Measurements from ENCODE around the gene ENOPH1.

ENOPH1 gene

GRCh38 chr4:82436130-82436529 lies 5.7 kb downstream of the ENOPH1 start:
- Histone ChIP-seq H3K27me3 (ENCODE audit: insufficient read depth, insufficient read length) (no peaks in the 10 kb centered on the region), H3K9me3 (ENCODE audit: insufficient read depth, low read length) (no peaks in the 10 kb centered on the region), H3K4me1 (ENCODE audit: insufficient read depth, insufficient read length) (no peaks in the 10 kb centered on the region), H3K36me3 (ENCODE audit: insufficient read depth, insufficient read length, low read length) (peaks cover 39% of the 10 kb centered on the region), H3K4me3 (ENCODE audit: insufficient read length, low read depth) (no peak overlapping the region), H3K9ac (ENCODE audit: insufficient read length, low read depth) (no peak overlapping the region)
- no peak for DNase-seq (ENCODE audit: low read depth, low spot score)
- TF ChIP-seq ZNF274 (IDR thresholded peaks at IDR 0.05; ENCODE audit: low read depth, low read length) (no peak), YY1 (IDR thresholded peaks at IDR 0.05; ENCODE audit: insufficient read depth, insufficient read length) (no peak), SUZ12 (IDR thresholded peaks at IDR 0.05; ENCODE audit: extremely low read depth, insufficient read depth, insufficient read length) (no peak)

GRCh38 chr4:82436780-82437179 lies 6.4 kb downstream of the ENOPH1 start:
- H3K9ac ChIP-seq (ENCODE audit: insufficient read length, low read depth): no peak overlapping the region
- peaks cover 36% of the 10 kb centered on the region for H3K36me3 ChIP-seq (ENCODE audit: insufficient read depth, insufficient read length, low read length)
- H3K4me1 ChIP-seq (ENCODE audit: insufficient read depth, insufficient read length): no peaks in the 10 kb centered on the region

DNA sequence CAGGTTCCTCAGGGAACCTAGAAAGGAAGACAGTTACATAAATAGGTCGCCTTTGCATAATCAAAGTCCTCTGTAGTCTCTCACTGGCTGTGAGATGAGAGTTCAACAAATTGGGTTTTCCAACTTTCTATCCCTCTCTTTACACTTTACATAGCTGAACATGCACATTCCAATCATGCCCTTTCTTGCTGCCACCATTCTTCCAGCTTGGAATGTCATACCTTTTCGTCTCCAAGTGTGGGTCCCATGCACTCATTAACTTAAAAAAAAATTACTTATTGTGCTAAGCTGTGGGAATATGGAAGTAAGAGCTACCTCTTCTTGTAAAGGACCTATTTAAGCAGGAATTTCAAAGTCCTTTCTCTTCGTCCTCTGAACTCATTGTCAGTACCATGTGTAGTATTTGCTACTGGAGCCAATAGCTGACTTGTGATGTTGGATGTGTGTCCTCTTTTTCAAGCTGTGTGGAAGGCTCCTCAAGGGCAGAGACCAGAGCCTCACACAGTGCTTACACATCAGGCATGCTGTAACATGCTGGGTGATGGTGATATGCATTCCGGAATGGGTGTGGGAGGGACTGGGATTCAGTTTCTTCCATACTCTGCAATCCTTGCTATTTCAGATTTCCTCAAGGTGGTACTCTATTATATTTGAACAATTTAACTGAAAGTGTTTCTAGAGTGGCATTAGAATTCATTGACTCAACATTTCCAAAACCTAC lies 7.1 kb downstream of the ENOPH1 start:
- TF ChIP-seq YY1 (IDR thresholded peaks at IDR 0.05; ENCODE audit: insufficient read depth, insufficient read length): no peak
- TF ChIP-seq SUZ12 (IDR thresholded peaks at IDR 0.05; ENCODE audit: extremely low read depth, insufficient read depth, insufficient read length): no peak
- no peak for TF ChIP-seq ZNF274 (IDR thresholded peaks at IDR 0.05; ENCODE audit: low read depth, low read length)
- Histone ChIP-seq H3K9ac (ENCODE audit: insufficient read length, low read depth) (no peak overlapping the region), H3K36me3 (ENCODE audit: insufficient read depth, insufficient read length, low read length) (peaks cover 32% of the 10 kb centered on the region), H3K4me3 (ENCODE audit: insufficient read length, low read depth) (no peak overlapping the region), H3K27me3 (ENCODE audit: insufficient read depth, insufficient read length) (no peaks in the 10 kb centered on the region), H3K4me1 (ENCODE audit: insufficient read depth, insufficient read length) (no peaks in the 10 kb centered on the region), H3K9me3 (ENCODE audit: insufficient read depth, low read length) (no peaks in the 10 kb centered on the region)
- DNase-seq (ENCODE audit: low read depth, low spot score): no peak

More at GRCh38 chr4:82436780-82437179, 6.4 kb downstream of the ENOPH1 start:
- Histone ChIP-seq H3K27me3 (ENCODE audit: insufficient read depth, insufficient read length) (no peaks in the 10 kb centered on the region), H3K9me3 (ENCODE audit: insufficient read depth, low read length) (no peaks in the 10 kb centered on the region), H3K4me3 (ENCODE audit: insufficient read length, low read depth) (no peak overlapping the region)
- no peak for DNase-seq (ENCODE audit: low read depth, low spot score)
- no peak for TF ChIP-seq YY1 (IDR thresholded peaks at IDR 0.05; ENCODE audit: insufficient read depth, insufficient read length)
- no peak for TF ChIP-seq SUZ12 (IDR thresholded peaks at IDR 0.05; ENCODE audit: extremely low read depth, insufficient read depth, insufficient read length)
- no peak for TF ChIP-seq ZNF274 (IDR thresholded peaks at IDR 0.05; ENCODE audit: low read depth, low read length)

GRCh38 chr4:82439088-82439487 lies 8.7 kb downstream of the ENOPH1 start:
- no peak overlapping the region for H3K9ac ChIP-seq (ENCODE audit: insufficient read length, low read depth)
- no peaks in the 10 kb centered on the region for H3K4me1 ChIP-seq (ENCODE audit: insufficient read depth, insufficient read length)
- H3K27me3 ChIP-seq (ENCODE audit: insufficient read depth, insufficient read length): no peaks in the 10 kb centered on the region
- no peak overlapping the region for H3K4me3 ChIP-seq (ENCODE audit: insufficient read length, low read depth)
- H3K9me3 ChIP-seq (ENCODE audit: insufficient read depth, low read length): no peaks in the 10 kb centered on the region
- no peak for DNase-seq (ENCODE audit: low read depth, low spot score)
- TF ChIP-seq ZNF274 (IDR thresholded peaks at IDR 0.05; ENCODE audit: low read depth, low read length) (no peak), YY1 (IDR thresholded peaks at IDR 0.05; ENCODE audit: insufficient read depth, insufficient read length) (no peak), SUZ12 (IDR thresholded peaks at IDR 0.05; ENCODE audit: extremely low read depth, insufficient read depth, insufficient read length) (no peak)
- peaks cover 24% of the 10 kb centered on the region for H3K36me3 ChIP-seq (ENCODE audit: insufficient read depth, insufficient read length, low read length)

DNA sequence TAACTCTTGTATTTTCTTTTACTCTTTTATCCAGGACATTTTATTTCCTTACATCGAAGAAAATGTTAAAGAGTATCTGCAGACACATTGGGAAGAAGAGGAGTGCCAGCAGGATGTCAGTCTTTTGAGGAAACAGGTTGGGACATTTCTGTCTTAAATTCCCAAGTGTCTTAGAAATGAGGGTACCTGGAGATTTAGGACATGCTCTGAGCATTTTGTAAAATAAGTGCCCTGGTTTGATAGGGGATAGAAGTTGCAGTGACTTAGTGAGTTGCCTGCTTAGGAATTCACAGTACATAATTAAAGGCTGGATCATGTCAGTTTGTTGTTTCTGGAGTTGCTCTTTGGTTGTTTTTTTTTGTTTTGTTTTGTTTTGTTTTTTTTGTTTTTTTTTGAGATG lies 17.5 kb downstream of the ENOPH1 start:
- Histone ChIP-seq H3K36me3 (ENCODE audit: insufficient read depth, insufficient read length, low read length) (peaks cover 41% of the 10 kb centered on the region), H3K9ac (ENCODE audit: insufficient read length, low read depth) (no peak overlapping the region), H3K4me3 (ENCODE audit: insufficient read length, low read depth) (no peak overlapping the region), H3K27me3 (ENCODE audit: insufficient read depth, insufficient read length) (no peaks in the 10 kb centered on the region), H3K9me3 (ENCODE audit: insufficient read depth, low read length) (no peaks in the 10 kb centered on the region), H3K4me1 (ENCODE audit: insufficient read depth, insufficient read length) (no peaks in the 10 kb centered on the region)
- DNase-seq (ENCODE audit: low read depth, low spot score): no peak
- TF ChIP-seq ZNF274 (IDR thresholded peaks at IDR 0.05; ENCODE audit: low read depth, low read length) (no peak), SUZ12 (IDR thresholded peaks at IDR 0.05; ENCODE audit: extremely low read depth, insufficient read depth, insufficient read length) (no peak), YY1 (IDR thresholded peaks at IDR 0.05; ENCODE audit: insufficient read depth, insufficient read length) (no peak)

DNA sequence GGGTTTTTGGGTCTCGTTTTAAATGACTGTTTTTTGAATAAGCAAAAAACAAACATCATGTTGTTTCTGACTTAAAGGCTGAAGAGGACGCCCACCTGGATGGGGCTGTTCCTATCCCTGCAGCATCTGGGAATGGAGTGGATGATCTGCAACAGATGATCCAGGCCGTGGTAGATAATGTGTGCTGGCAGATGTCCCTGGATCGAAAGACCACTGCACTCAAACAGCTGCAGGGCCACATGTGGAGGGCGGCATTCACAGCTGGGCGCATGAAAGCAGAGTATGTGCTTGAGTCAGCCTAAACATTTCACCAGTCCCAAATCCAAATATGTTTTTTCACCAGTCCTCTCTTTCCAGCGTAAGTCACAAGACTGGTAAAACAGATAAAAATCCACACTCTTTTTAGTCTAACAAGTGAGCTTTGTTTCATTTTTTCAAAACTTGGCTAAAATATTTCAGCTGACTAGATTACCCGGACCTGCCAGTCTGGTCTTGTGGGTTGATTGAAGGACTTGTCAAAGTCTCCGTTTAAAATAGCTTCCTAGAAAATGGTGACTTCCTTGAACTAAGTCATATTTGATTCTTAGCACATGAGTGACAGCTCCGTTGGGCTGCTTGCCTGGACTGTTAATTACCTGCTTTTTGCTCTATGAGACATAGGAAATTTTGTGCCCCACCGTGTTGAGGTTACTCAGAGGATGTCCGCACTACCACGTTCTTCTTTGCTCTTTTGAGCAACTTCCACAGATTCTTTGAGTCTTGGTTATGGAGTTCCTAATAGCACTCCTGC lies 20.8 kb downstream of the ENOPH1 start:
- H3K4me3 ChIP-seq (ENCODE audit: insufficient read length, low read depth): no peak overlapping the region
- no peak for TF ChIP-seq ZNF274 (IDR thresholded peaks at IDR 0.05; ENCODE audit: low read depth, low read length)
- TF ChIP-seq YY1 (IDR thresholded peaks at IDR 0.05; ENCODE audit: insufficient read depth, insufficient read length): no peak
- no peak for TF ChIP-seq SUZ12 (IDR thresholded peaks at IDR 0.05; ENCODE audit: extremely low read depth, insufficient read depth, insufficient read length)
- H3K4me1 ChIP-seq (ENCODE audit: insufficient read depth, insufficient read length): no peaks in the 10 kb centered on the region
- no peak overlapping the region for H3K9ac ChIP-seq (ENCODE audit: insufficient read length, low read depth)
- no peak for DNase-seq (ENCODE audit: low read depth, low spot score)
- H3K27me3 ChIP-seq (ENCODE audit: insufficient read depth, insufficient read length): no peaks in the 10 kb centered on the region
- H3K36me3 ChIP-seq (ENCODE audit: insufficient read depth, insufficient read length, low read length): peaks cover 64% of the 10 kb centered on the region
- no peaks in the 10 kb centered on the region for H3K9me3 ChIP-seq (ENCODE audit: insufficient read depth, low read length)

DNA sequence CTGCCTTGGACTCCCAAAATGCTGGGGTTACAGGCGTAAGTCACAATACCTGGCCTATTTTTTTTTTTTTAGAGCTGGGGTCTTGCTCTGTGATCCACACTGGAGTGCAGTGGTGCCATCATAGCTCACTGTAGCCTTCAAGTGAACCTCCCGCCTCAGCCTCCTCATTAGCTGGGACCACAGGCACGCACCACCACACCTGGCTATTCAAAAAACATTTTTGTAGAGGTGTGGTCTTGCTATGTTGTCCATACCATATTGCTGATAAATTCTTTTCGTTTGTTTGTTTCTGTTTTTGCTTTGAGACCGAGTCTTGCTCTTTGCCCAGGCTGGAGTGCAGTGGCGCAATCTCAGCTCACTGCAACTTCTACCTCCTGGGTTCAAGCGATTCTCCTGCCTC lies 21.6 kb downstream of the ENOPH1 start:
- no peaks in the 10 kb centered on the region for H3K4me1 ChIP-seq (ENCODE audit: insufficient read depth, insufficient read length)
- H3K9ac ChIP-seq (ENCODE audit: insufficient read length, low read depth): no peak overlapping the region
- H3K27me3 ChIP-seq (ENCODE audit: insufficient read depth, insufficient read length): no peaks in the 10 kb centered on the region
- no peak for DNase-seq (ENCODE audit: low read depth, low spot score)
- H3K36me3 ChIP-seq (ENCODE audit: insufficient read depth, insufficient read length, low read length): peaks cover 69% of the 10 kb centered on the region
- H3K9me3 ChIP-seq (ENCODE audit: insufficient read depth, low read length): no peaks in the 10 kb centered on the region
- no peak for TF ChIP-seq ZNF274 (IDR thresholded peaks at IDR 0.05; ENCODE audit: low read depth, low read length)
- no peak for TF ChIP-seq YY1 (IDR thresholded peaks at IDR 0.05; ENCODE audit: insufficient read depth, insufficient read length)
- no peak for TF ChIP-seq SUZ12 (IDR thresholded peaks at IDR 0.05; ENCODE audit: extremely low read depth, insufficient read depth, insufficient read length)
- no peak overlapping the region for H3K4me3 ChIP-seq (ENCODE audit: insufficient read length, low read depth)

Measured in NT2/D1 (cell line).